Sciatic nerve (tissue), 2 donors: ENCODE data around the gene PGAM2. TPM values are rescaled to one million over a fixed set of nuclear protein-coding genes. Genes with fewer than 3 reads are reported as not detected.

Experiments
- ATAC-seq: fragments of 200-7000 bp; cut with Tn5 transposase; one replicate; pipeline ENCODE4 v1.9.1; 2020; ENCODE audit warnings: mild to moderate bottlenecking, moderate library complexity
- DNase-seq: peaks from one replicate; pipeline ENCODE4 v3.0.0-alpha.2; 2020; ENCODE audit warnings: low spot score
- intact Hi-C: fragments of 100-400 bp; cut with DNase I; formaldehyde crosslinking; loops from one replicate; pipeline ENCODE4 v1.14.2; 2022
- total RNA-seq: library from RNA; stranded (reverse); fragmentation: NEBNext Ultra II Directional; extraction: Animal tissue kit (Norgen Biotek cat#: 25700); gene quantifications from one replicate; pipeline ENCODE4 v1.2.1, GENCODE V29; 2021
- donor health status: DM: no; HTN: no; CAD: no.
- donor health status: DM: no; HTN: no; CAD: no.

PGAM2 gene
- total RNA-seq, result 0.85 TPM

GRCh38 chr7:44065431-44066110 is at the start of gene PGAM2:
TSS of gene PGAM2 (minus strand) at chr7:44065567. CDS start at chr7:44065529, 38 bp downstream.
- intact Hi-C loops, result no loop called here
- peak; percentile 13 for ATAC-seq
- DNase-seq, result no peak

GRCh38 chr7:44114586-44115310 is 49.4 kb upstream of the PGAM2 start:
- DNase-seq (no peak), ATAC-seq (no peak)
- intact Hi-C loops, result no loop called here

GRCh38 chr7:44113764-44114354 is 48.5 kb upstream of the PGAM2 start:
- intact Hi-C loops, result no loop called here
- ATAC-seq (no peak), DNase-seq (no peak)

GRCh38 chr7:44112997-44113763 is 47.8 kb upstream of the PGAM2 start:
- ATAC-seq (peak; percentile 2), DNase-seq (no peak)
- intact Hi-C loops, result no loop called here

- intact Hi-C loops, result no loop called here
- no peak for DNase-seq
- no peak for ATAC-seq
Measured at GRCh38 chr7:44112231-44112996, 47.0 kb upstream of the PGAM2 start.

- intact Hi-C loops, result no loop called here
- ATAC-seq (no peak), DNase-seq (no peak)
Measured at GRCh38 chr7:44111761-44112160, 46.4 kb upstream of the PGAM2 start.

GRCh38 chr7:44110719-44111635 is 45.6 kb upstream of the PGAM2 start:
- DNase-seq, result no peak
- ATAC-seq, result no peak
- intact Hi-C loops, result no loop called here

- intact Hi-C loops, result no loop called here
- no peak for ATAC-seq
- no peak for DNase-seq
Measured at GRCh38 chr7:44109991-44110390, 44.6 kb upstream of the PGAM2 start.

- no peak for DNase-seq
- ATAC-seq, result no peak
- intact Hi-C loops, result no loop called here
Measured at GRCh38 chr7:44108768-44109750, 43.7 kb upstream of the PGAM2 start.

GRCh38 chr7:44107961-44108767 is 42.8 kb upstream of the PGAM2 start:
- ATAC-seq, result no peak
- intact Hi-C loops, result no loop called here
- no peak for DNase-seq

GRCh38 chr7:44107116-44107960 is 42.0 kb upstream of the PGAM2 start:
- DNase-seq (no peak), ATAC-seq (no peak)
- intact Hi-C loops, result no loop called here

GRCh38 chr7:44106311-44107065 is 41.1 kb upstream of the PGAM2 start:
- DNase-seq, result no peak
- intact Hi-C loops, result no loop called here
- no peak for ATAC-seq

- intact Hi-C loops, result no loop called here
- ATAC-seq, result no peak
- no peak for DNase-seq
Measured at GRCh38 chr7:44105832-44106231, 40.5 kb upstream of the PGAM2 start.
